GM12872 (cell line): Measurements from ENCODE around the gene LAMA2.

Experiments used
- TF ChIP-seq, protein P1 (sequence below): IDR thresholded peaks from 3 replicates; pipeline ENCODE4 v1.5.1; 2011; ENCODE audit warnings: low read depth, mild to moderate bottlenecking, low read length, moderate library complexity; ENCODE audit not compliant: insufficient read depth

The LAMA2 gene

DNA sequence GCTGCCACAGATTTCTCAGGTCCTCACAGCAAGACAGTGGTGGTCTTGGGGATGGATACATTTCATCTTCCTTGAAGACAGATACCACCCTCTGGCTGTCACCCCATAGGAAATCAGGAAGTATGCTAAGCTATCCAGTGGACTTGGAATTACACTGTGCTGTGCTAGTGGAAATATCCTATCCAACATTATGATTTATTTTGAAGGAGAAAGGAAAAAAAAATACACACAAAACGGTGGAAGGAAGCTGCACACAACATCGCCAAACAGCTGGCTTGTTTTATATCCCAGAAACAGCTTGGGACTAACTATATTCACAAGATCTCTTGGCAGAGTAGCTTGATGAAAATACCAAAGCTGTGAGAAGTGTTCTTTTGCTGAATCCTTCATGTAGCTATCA is 257.6 kb downstream of the LAMA2 start:
- TF ChIP-seq, protein P1, sequence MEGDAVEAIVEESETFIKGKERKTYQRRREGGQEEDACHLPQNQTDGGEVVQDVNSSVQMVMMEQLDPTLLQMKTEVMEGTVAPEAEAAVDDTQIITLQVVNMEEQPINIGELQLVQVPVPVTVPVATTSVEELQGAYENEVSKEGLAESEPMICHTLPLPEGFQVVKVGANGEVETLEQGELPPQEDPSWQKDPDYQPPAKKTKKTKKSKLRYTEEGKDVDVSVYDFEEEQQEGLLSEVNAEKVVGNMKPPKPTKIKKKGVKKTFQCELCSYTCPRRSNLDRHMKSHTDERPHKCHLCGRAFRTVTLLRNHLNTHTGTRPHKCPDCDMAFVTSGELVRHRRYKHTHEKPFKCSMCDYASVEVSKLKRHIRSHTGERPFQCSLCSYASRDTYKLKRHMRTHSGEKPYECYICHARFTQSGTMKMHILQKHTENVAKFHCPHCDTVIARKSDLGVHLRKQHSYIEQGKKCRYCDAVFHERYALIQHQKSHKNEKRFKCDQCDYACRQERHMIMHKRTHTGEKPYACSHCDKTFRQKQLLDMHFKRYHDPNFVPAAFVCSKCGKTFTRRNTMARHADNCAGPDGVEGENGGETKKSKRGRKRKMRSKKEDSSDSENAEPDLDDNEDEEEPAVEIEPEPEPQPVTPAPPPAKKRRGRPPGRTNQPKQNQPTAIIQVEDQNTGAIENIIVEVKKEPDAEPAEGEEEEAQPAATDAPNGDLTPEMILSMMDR: no peak

DNA sequence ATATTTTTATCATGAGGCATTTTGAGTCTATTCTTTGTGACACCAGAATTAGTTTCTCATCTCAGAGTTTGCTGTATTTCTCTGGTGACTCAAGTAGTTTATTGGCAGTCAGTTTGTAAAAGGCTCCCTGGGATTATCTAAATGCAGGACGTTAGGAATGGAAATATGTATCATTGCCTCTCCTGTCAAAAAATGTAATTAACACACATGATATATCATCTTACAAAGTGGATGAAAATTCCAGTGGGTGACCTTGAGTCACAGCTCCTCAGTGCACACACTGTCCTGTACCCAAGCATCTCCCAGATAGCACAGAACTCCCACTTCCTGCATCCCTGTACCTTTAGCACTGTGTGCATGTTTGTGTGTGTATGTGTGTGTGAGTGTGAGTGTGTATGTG is 258.6 kb downstream of the LAMA2 start:
- TF ChIP-seq, protein P1: no peak

DNA sequence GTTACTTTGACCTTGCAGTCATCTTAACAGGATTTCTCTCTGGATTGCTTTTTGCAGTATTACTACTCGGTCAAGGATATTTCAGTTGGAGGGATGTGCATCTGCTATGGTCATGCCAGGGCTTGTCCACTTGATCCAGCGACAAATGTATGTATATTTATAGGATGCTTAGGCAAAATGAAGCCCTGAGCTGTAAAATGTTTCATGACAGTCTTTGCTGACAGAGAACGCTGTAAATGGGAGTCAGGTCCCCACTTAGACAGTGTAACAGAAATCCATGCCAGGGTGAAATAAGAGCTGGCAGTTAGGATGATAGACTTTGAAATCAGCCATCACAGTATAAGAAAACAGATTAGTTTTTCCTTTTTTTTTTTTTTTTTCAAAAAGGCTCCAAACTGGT is 264.0 kb downstream of the LAMA2 start:
- TF ChIP-seq, protein P1: no peak

DNA sequence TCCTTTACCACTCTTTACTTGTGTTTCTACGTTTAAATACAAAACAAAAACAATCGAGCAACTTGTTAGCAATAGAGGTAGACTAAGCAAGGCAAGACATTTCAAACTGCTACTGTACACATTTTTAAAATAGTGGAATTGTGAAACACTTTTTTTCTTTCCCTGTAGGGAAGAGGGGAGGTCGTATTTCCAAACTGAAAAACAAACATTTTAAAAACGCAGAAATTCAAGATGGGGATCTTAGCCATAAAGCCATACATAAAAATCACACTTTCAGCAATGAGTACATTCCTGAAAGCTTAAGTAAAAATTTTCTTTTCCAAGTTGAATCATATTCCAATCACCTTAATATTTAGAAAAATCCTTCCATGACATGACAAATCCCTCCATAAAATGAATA is 267.6 kb downstream of the LAMA2 start:
- TF ChIP-seq, protein P1: no peak

DNA sequence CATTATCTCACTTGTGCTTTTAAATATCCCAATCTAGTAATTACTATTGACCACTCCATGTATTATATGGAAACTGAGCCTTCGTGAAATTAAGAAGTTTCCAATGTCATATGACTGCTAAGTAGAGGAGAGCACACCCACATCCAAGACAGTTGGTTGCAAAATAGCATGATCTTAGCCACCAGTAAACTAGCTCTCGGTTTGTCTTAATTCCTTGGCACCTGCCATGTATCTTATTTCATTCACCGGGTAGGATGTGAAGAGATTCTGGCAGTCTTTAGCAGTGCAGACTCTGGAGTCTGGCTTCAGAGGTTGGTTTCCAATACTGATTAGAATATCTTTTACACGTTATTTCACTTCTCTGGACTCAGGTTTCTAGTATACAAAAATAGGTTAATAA is 270.3 kb downstream of the LAMA2 start:
- TF ChIP-seq, protein P1: no peak

DNA sequence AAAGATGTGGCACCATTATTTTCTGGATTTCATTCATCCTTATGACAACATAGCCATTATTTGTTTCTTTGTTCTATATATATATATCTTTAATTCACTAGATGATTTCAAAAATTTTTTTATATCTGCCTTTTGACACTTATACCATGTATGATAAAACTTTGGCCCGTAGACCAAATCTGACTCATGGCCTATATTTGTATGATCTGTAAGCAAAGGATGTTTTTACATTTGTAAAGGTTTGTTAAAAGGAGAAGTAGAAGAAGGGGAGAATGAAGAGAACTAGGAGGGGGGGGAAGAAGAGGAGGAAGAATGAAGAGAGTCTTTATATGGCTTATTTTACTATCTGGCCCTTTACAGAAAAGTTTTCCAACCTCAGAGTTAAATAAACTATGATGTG is 279.7 kb downstream of the LAMA2 start:
- TF ChIP-seq, protein P1: no peak

DNA sequence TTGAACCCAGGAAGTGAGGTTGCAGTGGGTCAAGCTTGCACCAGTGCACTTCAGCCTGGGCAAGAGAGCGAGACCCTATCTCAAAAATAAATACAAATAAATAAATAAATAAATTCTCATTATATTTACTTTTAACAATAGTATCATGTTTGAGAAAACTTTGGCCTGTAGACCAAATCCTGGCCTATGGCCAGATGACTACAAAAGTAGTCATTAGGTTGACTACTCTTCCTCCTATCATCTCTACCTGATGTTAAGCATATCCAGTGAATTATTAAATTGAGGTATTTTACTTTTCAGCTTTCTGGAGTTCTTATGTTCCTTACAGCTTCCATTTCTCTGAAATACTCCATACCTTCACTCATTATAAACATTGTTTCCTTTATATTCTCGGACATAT is 280.6 kb downstream of the LAMA2 start:
- TF ChIP-seq, protein P1: no peak

DNA sequence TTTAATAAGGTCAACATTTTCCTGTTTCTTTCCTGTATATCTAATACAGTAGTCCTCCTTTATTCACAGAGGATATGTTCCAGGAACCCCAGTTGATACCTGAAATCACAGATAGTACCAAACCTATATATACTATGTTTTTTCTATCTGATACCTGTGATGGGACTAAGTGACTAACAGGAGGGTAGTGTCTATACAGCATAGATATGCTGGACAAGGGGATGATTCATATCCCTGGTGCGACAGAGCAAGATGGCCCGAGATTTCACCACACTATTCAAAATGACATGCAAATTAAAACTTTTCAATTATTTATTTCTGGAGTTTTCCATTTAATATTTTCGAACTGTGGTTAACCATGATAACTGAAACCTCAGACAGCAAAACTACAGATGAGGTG is 281.1 kb downstream of the LAMA2 start:
- TF ChIP-seq, protein P1: no peak
